HG02943 (cell line): ENCODE results near the gene TNS3.

ENCODE experiments used
- ATAC-seq: cut with Tn5 transposase; IDR thresholded peaks from one replicate; pipeline ENCODE4 v1.9.1; 2021; ENCODE audit warnings: mild to moderate bottlenecking, low read depth, moderate library complexity; ENCODE audit not compliant: unreplicated experiment

TNS3 gene

DNA sequence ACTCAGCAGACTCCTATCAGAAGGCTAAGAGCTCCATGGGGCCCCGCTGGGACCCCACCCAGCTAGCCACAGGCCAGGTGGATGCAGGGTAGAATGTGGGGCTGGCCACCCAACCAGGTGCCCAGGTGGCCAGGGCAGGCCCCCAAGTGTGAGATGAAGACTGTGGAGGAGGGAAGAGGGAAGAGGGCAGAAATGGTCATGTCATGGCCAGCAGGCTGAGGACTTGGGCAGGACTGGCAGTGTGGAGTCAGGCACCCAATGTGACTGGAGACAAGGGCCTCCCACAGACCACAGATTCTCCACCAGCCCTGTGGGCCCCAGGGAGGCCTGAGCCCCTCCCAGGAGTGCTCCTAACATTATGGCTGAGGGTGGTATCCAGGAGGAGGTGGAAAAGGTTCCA, 141.6 kb downstream of the TNS3 start:
- ATAC-seq = no peak

DNA sequence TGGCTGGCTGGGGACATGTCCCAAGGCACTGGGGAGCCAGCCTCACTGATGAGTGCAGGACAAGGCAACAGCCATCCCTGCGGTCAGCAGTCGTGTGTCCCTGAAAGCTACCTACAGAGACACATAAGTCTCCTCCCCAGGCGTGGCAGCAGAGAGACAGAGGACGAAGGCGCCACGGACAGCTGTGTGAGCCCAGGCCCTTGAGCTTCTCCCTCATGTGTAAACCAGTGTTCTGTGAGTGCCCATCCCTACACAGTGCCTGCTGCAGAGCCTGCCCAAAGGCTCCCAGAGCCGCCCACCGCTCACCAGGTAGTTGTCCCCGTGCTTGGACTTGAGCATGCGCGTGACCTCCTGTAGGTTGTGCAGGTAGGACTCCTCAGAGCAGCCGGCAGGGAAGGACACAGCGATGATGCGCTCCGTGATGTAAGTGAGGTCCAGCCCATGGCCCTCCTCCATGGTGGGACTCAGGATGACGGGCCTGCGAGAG, 142.7 kb downstream of the TNS3 start:
- ATAC-seq = no peak

DNA sequence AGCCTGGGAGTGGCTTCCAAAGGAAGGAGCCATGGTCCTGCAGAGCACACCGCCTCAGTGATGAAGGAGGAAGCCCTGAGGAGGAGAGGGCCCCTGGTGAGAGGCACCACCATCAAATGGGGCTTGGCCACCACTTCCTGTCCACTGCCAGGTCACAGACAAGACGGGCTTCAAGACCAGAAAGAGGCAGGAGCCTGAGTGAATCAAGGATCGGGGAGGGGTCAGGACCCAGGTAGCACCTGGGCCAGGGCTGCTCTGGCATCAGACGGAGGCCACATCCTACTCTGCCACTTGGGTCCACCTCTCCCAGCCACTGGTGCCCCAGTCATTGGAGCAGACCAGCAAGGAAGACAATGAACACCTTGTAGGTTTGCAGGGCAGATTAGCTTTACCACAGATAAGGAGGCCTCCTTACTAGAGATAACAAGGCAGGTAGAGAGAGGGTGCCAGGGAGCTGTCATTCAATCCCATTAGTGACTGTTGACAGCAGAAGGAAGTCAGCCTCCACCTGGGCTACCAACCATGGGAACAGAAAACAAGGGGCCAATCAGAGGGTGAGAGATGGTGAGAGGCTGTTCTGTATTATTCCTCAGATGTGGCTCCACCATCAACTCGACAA, 143.4 kb downstream of the TNS3 start:
- ATAC-seq = no peak

DNA sequence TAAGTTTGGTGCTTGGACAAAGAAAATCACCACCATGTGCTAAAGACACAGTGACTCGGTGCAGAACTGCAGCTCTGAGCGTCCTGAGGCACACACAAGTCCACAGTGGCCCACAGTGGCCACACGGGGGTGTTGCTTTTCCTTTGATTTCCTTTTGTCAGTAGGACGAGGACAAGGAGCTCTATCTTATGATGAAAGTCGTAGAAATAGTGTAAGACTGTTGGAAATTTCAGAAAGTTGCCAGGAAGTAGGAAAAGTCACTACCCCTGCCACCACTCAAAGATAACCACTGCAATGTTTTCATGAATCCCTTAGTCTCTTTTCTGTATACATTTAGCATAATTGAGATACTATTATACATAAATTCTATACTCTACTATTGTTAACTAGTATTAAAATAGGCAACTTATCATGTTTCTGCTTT, 146.0 kb downstream of the TNS3 start:
- no peak for ATAC-seq

DNA sequence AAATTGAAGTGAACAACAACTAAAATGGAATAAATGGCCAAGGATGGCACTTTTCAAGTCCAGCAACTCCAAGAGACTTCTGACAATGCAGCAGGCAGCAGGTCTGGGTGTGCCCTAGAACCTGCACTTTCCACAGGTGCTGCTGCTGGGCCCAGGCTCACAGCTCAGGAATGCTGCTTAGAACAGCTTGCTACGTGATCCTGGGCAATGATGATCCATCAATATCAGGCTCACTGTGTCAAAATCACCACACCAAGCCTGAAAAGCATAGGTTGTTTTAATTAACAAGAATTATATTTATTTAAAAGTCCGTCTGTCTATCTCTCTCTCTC, 148.4 kb downstream of the TNS3 start:
- no peak for ATAC-seq

DNA sequence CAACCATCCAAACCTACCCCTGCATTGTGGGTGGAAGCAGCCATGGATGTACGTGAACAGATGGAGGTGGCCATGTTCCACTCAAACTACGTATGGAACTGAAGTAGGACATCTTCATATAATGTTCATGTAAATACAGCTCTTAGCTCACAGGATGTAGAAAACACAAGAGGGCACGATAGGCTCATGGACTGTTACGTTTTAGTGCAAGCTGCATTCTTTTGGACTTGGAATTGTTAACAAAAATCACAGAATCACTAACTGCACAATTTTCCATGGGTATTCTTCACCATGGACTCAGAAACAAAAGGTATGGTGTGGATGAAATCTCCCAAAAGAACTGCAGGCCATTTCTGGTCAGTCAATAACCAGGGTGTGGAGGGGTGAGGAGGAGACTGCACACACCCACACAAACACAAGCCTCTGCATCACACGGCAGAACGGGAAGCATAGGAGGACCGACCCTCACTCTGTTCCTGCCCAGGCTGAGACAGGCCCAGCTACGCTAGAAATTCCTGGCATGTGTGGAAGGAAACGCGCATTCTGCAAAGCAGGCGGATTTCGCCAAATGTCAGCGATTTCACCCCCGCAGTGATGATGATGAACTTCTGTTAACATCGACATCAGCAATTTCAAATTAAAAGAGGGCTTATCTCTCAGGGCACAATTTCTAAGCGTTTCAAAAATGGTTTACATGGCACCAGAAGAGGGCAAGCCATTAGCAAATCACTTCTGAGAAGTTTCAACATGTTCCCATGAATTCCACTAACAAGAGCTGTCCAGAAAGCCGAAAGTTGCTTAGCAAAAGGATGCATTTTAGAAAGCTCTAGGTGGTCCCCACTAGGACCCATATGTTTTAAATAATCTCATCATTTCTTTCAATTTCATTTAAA, 149.0 kb downstream of the TNS3 start:
- no peak for ATAC-seq

DNA sequence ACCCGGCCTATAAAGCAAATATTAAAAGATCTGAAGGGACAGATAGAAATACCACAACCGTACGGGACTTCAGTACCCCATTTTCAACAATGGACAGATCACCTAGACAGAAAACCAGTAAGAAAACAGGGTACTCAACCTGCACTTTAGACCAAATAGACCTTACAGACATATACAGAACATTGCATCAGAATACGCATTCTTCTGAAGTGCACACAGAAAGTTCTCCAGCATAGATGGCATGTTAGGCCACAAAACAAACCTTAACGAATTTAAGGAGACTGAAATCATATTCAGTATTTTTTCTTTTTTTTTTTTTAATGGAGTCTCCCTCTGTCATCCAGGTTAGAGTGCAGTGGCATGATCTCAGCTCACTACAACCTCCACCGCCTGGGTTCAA, 151.5 kb downstream of the TNS3 start:
- ATAC-seq = no peak

DNA sequence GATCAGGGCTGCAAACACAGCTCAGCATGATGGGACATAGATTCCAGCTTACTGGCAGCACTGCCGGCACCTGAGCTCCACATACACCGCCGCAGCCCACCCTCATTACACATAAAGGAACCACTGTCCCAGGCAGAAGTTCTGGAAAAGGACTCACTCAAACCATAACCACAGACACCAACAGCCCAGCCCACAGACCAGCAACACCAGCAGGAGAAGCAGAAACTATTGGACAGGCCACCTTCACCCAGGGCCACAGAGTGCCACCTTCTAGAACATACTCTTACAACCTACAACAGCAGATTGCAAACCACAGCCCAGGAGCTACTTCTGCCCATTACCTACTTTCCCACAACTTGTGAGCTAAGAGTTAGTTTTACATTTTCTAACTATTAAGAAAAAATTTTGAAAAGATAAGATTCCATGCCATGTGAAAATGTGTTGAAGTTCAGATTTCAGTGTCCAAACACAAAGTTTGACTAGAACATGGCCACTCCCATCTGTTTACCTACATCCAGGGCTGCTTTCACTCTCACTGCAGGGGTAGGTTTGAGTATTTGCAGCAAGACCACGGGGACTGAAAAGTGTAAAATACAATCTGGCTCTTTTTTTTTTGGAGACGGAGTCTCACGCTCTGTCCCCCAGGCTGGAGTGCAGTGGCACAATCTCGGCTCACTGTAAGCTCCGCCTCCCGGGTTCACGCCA, 153.0 kb downstream of the TNS3 start:
- no peak for ATAC-seq

DNA sequence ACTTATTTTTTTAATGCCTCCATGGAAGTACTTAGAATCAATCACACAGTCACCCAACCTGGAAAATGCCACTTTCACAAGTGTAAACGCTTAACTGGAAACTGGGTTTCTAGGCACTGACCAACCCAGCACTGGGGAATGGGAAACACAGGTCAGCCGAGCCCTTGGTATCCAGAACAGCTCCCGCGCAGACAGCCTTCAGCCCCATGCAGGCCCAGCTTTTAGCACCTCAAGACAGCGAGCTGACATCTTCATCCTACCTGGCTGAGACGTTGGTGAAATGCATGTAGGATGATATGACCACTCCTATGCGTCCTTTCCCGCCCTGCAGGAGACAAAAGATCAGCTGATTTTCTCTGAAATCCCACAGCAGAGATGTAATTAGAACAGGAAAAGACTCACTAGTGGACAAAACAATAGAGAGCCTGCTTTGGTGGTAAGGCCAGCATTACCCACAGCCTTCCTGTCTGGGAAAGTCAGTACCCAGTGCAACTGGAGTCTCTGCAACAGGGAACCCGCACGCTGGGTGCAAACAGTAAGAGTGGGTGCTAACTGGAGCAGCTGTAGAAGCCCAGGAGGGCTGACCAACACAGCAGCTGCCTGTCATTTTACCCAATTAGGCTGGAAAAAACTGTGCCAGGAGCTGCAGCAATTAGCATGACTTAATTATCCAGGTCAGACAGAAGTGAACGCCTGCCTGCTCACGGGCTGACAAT, 153.7 kb downstream of the TNS3 start:
- no peak for ATAC-seq

DNA sequence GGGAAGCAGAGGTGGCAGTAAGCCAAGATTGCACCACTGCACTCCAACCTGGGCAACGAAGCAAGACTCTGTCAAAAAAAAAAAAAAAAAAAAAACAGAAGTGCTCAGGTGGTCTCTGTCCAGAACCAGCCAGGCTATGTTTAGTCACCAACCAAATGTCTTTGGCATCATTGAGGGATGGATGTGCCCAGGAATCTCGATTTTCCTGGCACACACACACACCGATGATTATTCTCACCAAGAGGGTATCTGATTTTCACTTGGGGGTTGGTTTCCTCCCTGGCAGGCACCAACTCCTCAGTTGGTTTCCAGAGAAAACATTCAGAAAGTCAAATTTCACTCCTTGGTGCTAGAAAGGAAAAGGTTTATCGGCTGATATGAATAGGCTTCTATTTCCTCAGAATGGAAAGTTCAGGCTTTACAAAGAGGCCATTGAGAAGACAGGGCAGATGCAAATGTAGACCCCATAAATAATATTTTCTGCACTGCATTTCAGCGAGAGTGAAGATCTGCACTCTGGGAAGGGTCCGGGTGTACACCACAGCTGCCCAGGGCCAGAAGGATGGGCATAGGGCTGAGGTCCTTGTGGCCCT, 154.8 kb downstream of the TNS3 start:
- no peak for ATAC-seq

DNA sequence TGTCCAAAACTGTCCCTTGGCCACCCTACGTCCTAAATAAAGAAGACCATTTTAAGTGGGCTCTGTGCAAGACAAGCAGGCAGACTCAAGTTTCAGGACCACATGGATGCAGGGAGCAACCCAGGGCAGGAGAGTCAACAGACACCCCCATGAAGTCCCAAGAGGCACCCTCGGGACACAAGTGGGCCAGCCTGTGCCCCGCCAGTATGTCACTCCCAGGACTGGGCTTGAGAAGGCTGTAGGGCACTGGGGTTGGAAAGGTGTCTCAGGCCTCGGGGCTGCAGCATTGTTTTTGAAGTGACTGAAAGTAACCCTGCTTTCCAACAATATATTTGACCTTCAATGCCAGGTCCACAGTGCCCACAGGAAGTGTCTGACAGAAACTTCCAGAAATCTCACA, 157.4 kb downstream of the TNS3 start:
- no peak for ATAC-seq

DNA sequence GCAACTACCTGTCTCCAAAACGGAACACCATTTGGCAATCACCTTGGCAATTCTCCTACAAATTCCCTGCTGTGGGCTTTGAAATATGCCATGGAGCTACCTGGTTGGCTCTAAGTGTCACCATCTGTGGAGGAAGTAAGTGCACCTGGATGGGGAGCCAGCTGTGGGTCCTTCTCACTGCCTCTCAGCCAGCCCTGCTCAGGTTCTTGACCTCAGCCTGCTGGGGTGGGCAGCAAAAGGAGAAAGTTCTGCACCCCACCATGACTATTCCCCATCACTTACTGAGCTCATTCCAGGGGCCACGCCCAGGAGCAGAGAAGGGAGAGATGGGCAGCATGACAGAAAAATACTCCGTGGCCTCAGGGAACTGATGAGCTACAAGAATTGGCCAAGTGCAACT, 158.7 kb downstream of the TNS3 start:
- no peak for ATAC-seq

DNA sequence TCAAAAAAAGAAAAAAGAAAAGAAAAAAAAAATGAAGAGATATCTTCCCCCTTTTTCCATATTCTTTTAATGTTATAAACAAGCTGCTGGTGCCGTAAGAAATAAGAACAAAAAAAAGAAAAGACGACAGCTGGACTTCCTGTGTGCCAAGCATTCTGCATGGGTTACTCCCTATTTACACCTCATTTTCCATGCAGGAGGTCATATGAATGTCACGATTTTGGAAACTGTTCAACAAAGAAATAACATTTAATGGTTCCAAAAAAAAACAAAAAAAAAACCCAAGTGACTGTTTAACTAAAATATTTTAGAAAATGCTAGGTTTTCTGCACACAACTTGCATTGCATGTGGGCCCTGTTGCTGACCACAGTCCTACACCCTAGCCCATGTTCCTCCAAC, 159.3 kb downstream of the TNS3 start:
- ATAC-seq = no peak

DNA sequence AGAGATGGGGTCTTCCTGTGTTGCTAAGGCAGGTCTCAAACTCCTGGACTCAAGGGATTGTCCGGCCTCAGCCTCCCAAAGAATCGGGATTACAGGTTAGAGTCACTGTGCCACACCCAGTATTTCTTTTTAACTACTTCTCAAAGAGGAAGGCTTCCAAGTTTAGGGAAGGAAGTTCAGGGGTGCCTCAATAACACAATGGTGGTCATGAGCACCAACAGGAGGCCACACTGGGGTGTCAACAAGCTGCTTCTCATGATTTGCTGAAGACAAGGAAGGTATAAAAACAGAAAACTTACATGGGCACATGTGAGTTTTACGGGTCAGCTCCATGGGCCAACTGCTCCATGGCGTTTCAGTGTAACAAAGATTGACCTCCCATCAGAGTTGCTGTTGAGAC, 160.5 kb downstream of the TNS3 start:
- ATAC-seq = no peak

DNA sequence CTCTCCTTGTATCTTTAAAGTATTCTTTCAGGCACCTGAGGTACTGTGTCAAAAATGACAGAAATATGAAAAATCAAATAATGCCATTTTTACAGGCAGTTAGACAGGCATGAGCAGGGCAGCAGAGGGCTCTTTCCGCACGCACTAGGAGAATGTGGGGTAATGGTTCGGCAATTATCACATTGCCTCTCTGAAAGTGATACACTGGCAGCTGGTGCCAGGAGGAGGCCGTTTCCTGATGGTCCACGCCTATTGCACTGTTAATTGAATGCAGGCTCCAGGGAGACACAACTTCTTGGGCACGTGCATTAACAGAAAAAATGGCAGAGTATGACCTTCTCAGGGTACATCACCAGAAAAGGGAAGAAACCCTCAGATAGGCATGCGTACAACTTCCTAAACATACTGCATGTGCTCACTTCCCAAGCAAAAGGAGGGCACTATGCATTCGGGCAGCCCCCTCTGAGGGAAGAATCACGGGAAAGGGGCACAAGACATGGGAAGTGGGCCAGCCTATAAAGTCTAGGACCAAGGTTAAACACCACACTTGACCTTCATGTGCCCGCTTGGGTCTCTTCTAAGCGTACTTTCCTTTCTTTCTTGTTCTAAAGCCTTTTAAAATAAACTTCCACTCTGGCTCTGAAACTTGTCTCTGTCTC, 161.7 kb downstream of the TNS3 start:
- ATAC-seq = no peak

DNA sequence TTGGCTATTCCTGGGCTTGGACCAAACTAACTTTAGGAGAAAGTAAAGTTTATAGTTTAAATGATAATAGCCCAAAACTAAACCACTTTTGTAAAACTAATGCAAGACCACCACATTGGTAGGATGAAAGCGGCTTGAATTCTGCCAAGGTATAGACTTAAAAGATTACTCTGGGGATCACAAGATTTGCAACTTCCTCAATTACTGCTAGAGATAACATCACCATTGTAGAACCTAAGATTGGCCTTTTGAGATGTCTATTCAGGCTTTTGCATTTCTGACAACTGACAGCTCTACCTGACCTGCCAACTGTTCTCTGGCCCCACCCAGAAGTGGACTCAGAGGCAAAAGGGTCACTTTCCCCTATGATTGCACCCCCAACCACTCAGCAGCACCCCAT, 162.4 kb downstream of the TNS3 start:
- no peak for ATAC-seq

DNA sequence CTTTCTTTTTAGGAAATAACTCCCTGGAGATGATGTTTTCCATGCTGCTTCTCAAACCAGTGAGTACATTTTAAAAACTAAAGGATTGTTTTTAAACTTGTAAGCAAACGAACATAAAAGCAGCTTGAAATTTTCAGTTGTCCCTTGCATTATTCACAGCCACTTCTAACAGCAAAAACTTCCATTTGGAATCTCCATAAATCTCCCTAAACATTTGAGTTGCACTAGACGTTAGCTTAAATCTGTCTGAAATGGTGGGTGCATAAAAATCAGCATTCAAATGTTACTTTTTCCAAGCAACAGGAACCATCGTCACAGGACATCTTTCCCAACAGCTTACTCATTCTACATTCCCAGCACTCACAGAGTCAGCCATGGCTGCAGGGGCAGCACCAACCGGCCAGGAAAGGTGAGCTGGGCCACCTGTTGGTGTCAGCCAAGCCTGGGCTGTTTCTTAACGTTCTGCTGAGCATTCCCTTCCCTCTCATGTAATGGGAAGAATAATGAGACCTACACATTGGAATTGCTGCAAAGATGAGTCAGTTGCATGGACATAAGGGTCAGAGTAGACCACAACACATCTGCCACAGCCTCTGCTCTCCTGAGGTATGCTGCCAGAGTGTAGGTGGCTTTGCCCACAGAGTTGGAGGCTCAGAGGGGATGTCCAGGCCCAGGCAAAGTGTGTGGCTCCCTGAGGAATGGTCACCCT, 163.2 kb downstream of the TNS3 start:
- ATAC-seq = no peak

DNA sequence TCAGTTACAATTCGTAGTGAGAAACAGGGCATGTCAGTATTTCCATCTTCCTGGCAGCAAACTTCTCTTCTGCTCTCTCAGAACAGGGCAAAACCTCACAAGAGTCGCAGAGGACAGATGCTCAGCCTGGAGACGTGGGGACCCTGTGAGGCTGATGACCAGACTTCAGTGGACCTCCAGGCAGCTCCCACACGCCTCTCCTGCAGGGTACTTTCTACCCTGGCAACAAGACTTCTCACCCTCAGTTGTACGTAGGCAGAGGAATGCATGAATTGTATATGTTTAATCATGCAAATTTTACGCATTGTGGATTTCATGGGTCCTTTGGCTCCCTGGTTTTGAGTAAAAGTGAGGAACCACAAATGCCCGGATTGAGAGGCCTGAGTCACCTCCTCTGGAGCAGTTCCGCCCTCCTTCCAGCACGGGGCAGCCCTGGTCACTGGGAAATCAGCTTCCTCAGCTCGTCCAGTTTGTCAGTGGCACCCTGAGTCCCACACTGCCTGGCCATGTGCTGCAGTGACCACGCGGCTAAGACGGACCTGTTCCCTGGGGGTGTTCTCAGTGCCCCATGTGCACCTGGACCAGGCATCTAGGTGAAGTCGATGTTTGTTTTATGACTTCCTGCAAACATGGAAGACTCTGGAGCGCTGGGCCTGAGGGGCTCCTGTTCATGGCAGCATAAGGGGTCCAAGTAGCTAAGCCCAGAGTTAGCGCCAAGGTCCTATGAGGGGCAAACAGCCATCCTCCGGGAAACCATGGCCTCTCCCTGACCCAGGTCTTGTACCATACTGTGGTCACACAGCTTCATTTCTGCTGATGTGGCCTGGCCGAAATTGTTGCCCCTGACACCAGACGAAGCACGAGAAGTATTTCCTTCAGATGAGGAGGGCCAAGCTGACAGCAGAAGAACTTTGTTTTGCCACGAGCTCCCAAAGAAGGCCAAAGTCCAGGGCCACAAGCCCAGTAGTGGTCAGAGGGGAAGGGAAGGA, 165.1 kb downstream of the TNS3 start:
- ATAC-seq = no peak
